ENCODE measurements around the gene RILPL2. TPM values are rescaled to one million over a fixed set of nuclear protein-coding genes. Genes with fewer than 3 reads are reported as not detected.
"Not testable (repeated sequence)": the region's sequence is repeated elsewhere in the genome, so short reads cannot be mapped to it uniquely, and the experiment has no call there.

The RILPL2 gene
- total RNA-seq, 2 experiments from 2014 or later = 3.4 to 6.8 TPM

DNA sequence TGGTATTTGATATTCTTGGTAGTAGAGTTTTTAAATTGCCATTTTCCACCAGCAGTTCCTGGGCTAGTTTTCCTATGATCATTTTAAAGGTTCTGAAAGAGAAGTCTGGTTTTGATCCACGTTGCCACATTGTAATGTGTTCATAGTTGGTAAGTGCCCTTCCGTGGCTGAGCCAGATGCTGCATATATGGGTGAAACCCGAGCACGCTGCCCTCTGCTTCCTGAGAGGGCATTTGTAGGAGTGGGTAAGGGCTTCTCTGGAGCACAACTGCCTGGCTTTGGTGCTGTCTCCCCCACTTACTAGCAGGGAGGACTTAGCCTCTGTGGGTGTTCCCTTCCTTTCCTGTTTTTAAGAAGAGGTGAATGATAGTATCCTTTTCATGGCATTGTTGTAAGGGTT lies 28.6 kb upstream of the RILPL2 start:
- no peak for DNase-seq (ENCODE audit: low spot score)
- H4K20me1 ChIP-seq (ENCODE audit: insufficient read depth, low read length) = no peaks in the 10 kb centered on the region

DNA sequence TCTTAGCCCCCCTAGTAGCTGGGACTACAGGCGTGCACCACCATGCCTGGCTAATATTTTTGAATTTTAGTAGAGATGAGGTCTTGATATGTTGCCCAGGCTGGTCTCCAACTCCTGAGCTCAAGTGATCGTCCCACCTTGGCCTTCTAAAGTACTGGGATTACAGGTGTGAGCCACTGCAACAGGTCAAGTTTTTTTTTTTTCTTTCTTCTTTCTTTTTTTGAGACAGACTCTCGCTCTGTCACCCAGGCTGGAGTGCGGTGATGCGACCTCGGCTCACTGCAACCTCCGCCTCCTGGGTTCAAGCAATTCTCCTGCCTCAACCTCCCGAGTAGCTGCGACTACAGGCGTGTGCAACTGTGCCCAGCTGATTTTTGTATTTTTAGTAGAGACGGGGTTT lies 26.7 kb upstream of the RILPL2 start:
- H3K9me3 ChIP-seq (ENCODE audit: low read length); DNase-seq (ENCODE audit: low spot score); H2AFZ ChIP-seq (ENCODE audit: low read length); POLR2A ChIA-PET; intact Hi-C loops (cut with micrococcal nuclease; ENCODE audit: unreplicated experiment); H3K4me2 ChIP-seq (ENCODE audit: low read length); H3K4me3 ChIP-seq (ENCODE audit: low read depth, low read length, poor library complexity, severe bottlenecking); BruUV-seq (replicated peaks); H3K27ac ChIP-seq (ENCODE audit: low read depth, low read length, poor library complexity, severe bottlenecking); H4K20me1 ChIP-seq (ENCODE audit: insufficient read depth, low read length); H3K9me2 ChIP-seq (ENCODE audit: insufficient read depth, low read length); CTCF ChIA-PET (ENCODE audit: unreplicated experiment): not testable (repeated sequence)
- Histone ChIP-seq H3K79me2 (ENCODE audit: insufficient read depth, low read depth, low read length) (peaks cover 21% of the 10 kb centered on the region; the same call in 1 of the 2 replicates), H3K4me1 (ENCODE audit: insufficient read depth, low read length, poor library complexity, severe bottlenecking) (peaks cover 17% of the 10 kb centered on the region), H3K36me3 (ENCODE audit: insufficient read depth, low read length) (peaks cover 33% of the 10 kb centered on the region; the same call in 1 of the 2 replicates)

More for the DNA sequence above, 28.6 kb upstream of the RILPL2 start:
- no peak overlapping the region for H3K27ac ChIP-seq (ENCODE audit: low read depth, low read length, poor library complexity, severe bottlenecking)
- peaks cover 7% of the 10 kb centered on the region; the same call in 1 of the 2 replicates for H3K79me2 ChIP-seq (ENCODE audit: insufficient read depth, low read depth, low read length)
- H3K4me1 ChIP-seq (ENCODE audit: insufficient read depth, low read length, poor library complexity, severe bottlenecking) = peaks cover 13% of the 10 kb centered on the region
- BruUV-seq (replicated peaks) = no TSS peak
- CTCF ChIA-PET (ENCODE audit: unreplicated experiment) = no interaction called here
- no peaks in the 10 kb centered on the region for H3K9me2 ChIP-seq (ENCODE audit: insufficient read depth, low read length)
- intact Hi-C loops (cut with micrococcal nuclease; ENCODE audit: unreplicated experiment) = no loop called here
- no peak overlapping the region for H3K4me2 ChIP-seq (ENCODE audit: low read length)
- no peak overlapping the region for H2AFZ ChIP-seq (ENCODE audit: low read length)
- TF ChIP-seq, protein P1, sequence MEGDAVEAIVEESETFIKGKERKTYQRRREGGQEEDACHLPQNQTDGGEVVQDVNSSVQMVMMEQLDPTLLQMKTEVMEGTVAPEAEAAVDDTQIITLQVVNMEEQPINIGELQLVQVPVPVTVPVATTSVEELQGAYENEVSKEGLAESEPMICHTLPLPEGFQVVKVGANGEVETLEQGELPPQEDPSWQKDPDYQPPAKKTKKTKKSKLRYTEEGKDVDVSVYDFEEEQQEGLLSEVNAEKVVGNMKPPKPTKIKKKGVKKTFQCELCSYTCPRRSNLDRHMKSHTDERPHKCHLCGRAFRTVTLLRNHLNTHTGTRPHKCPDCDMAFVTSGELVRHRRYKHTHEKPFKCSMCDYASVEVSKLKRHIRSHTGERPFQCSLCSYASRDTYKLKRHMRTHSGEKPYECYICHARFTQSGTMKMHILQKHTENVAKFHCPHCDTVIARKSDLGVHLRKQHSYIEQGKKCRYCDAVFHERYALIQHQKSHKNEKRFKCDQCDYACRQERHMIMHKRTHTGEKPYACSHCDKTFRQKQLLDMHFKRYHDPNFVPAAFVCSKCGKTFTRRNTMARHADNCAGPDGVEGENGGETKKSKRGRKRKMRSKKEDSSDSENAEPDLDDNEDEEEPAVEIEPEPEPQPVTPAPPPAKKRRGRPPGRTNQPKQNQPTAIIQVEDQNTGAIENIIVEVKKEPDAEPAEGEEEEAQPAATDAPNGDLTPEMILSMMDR (conservative IDR thresholded peaks at IDR 0.05; ENCODE audit: low read length) = no peak
- TF ChIP-seq EZH2phosphoT487 (IDR thresholded peaks at IDR 0.05; ENCODE audit: borderline replicate concordance, low read depth, low read length) = no peak
- POLR2A ChIA-PET = interaction anchor here (0.6 kb wide), 1 partner anchor 106 kb away, joined by 4 read pairs; no protein-coding TSS in a partner anchor
- no peaks in the 10 kb centered on the region for H3K9me3 ChIP-seq (ENCODE audit: low read length)
- no peak overlapping the region for H3K4me3 ChIP-seq (ENCODE audit: low read depth, low read length, poor library complexity, severe bottlenecking)
- peaks cover 33% of the 10 kb centered on the region; the same call in 1 of the 2 replicates for H3K36me3 ChIP-seq (ENCODE audit: insufficient read depth, low read length)

DNA sequence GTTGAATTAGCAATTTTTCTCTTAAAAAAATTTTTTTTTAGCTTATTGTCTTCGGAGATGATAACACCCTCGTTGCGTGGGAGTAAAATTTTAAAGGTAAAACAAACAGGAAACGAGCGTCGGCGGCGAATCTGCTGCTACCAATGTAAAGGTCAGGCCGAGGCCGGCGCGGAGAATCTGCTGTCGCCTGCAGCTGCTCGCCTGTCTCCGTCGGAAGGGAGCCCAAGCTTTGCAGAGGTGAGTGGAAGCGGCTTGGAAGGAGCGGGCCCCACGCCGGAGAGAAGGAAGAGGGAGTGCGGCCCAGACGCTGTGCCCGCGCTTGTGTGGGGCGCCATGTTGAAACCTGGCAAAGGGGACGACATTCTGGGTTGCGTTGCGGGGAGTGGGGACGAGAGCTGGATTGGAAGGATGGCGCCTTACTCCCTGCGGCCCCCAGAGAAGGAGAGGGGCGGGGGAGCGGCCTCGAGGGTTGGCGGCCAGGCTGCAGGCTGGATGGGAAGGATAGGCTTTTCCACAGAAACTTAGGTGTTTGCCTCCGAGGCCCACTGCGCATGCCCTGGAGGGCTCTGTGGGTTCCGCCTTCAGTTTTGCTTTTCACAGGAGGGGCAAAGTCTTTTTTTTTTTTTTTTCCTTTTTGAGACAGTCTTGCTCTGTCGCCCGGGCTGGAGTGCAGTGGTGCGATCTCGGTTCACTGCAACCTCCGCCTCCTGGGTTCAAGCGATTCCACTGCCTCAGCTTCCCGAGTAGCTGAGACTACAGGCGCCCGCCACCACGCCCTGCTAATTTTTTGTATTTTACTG lies 21.7 kb upstream of the RILPL2 start, which contains the start of gene SNRNP35:
TSS of gene SNRNP35 (plus strand) at position 160 of the 800 bp plus-strand sequence. CDS start 7,402 bp downstream, outside the sequence.
- Histone ChIP-seq H3K9me2 (ENCODE audit: insufficient read depth, low read length) (no peaks in the 10 kb centered on the region), H3K9me3 (ENCODE audit: low read length) (no peaks in the 10 kb centered on the region), H3K4me1 (ENCODE audit: insufficient read depth, low read length, poor library complexity, severe bottlenecking) (peaks cover 14% of the 10 kb centered on the region), H3K79me2 (ENCODE audit: insufficient read depth, low read depth, low read length) (peaks cover 21% of the 10 kb centered on the region; the same call in 1 of the 2 replicates), H3K4me3 (ENCODE audit: low read depth, low read length, poor library complexity, severe bottlenecking) (peak within 1 kb of the TSS; percentile 74), H3K36me3 (ENCODE audit: insufficient read depth, low read length) (peaks cover 5% of the 10 kb centered on the region; the same call in 1 of the 2 replicates), H3K27ac (ENCODE audit: low read depth, low read length, poor library complexity, severe bottlenecking) (peak within 1 kb of the TSS; percentile 91), H4K20me1 (ENCODE audit: insufficient read depth, low read length) (no peaks in the 10 kb centered on the region), H3K4me2 (ENCODE audit: low read length) (peak within 1 kb of the TSS; percentile 97), H2AFZ (ENCODE audit: low read length) (peak within 1 kb of the TSS; percentile 86)
- peak; percentile 87 for DNase-seq (ENCODE audit: low spot score)
- intact Hi-C loops (cut with micrococcal nuclease; ENCODE audit: unreplicated experiment) = loop anchor here (1.0 to 2.0 kb wide), 2 partner anchors 31 to 69 kb away; no protein-coding TSS in a partner anchor
- POLR2A ChIA-PET = interaction anchor here (0.6 to 2.4 kb wide), 8 partner anchors 13 to 226 kb away, joined by 3 to 9 read pairs (median 3); partner anchors contain the start of gene KMT5A
- CTCF ChIA-PET (ENCODE audit: unreplicated experiment) = interaction anchor here (1.2 kb wide), 1 partner anchor 126 kb away, joined by 3 read pairs; the partner anchor contains the start of gene TMED2
- BruUV-seq (replicated peaks) = no TSS peak
- no peak for TF ChIP-seq EZH2phosphoT487 (IDR thresholded peaks at IDR 0.05; ENCODE audit: borderline replicate concordance, low read depth, low read length)
- TF ChIP-seq, protein P1 (conservative IDR thresholded peaks at IDR 0.05; ENCODE audit: low read length) = no peak
